Measurements from ENCODE around the gene NUDT9. TPM values are rescaled to one million over a fixed set of nuclear protein-coding genes. Genes with fewer than 3 reads are reported as not detected.
A peak's percentile ranks its signal among the peaks of the same experiment; 100 is the strongest.

Gene NUDT9
- total RNA-seq, 1 experiment from 2014 or later, result 25.4 TPM

- H3K27ac Mint-ChIP-seq, result no peak overlapping the region
- no peaks in the 10 kb centered on the region for H3K27me3 Mint-ChIP-seq (ENCODE audit: low read depth)
- POLR2A ChIA-PET, result no interaction called here
- ATAC-seq, result peak; percentile 51; the same call in 1 of the 2 replicates
- DNase-seq (ENCODE audit: low spot score), result peak; percentile 58
- no peaks in the 10 kb centered on the region; the same call in none of the 2 replicates for H3K36me3 Mint-ChIP-seq
- H3K4me3 Mint-ChIP-seq, result no peak overlapping the region
- peaks cover 14% of the 10 kb centered on the region for H3K9me3 Mint-ChIP-seq
- H3K4me1 Mint-ChIP-seq, result 0 out of 2 replicates have a peak, but pooled peaks cover 3% of the 10 kb centered on the region
- CTCF ChIA-PET, result interaction anchor here (1.0 to 1.3 kb wide), 5 partner anchors 15 to 352 kb away, joined by 3 to 7 read pairs (median 4); no protein-coding TSS in a partner anchor
- 0 out of 2 replicates have a peak, but pooled peaks have one; percentile 65 for TF ChIP-seq CTCF (IDR thresholded peaks at IDR 0.05)
- no peak for TF ChIP-seq ZNF532 (CRISPR knock-in tag; IDR thresholded peaks at IDR 0.05; ENCODE audit: borderline replicate concordance)
- no peak for TF ChIP-seq TEAD4 (CRISPR knock-in tag; IDR thresholded peaks at IDR 0.05)
Observed at GRCh38 chr4:87497159-87497558, 74.8 kb downstream of the NUDT9 start.

GRCh38 chr4:87497578-87497977 lies 75.2 kb downstream of the NUDT9 start:
- Mint-ChIP-seq H3K9me3 (peaks cover 14% of the 10 kb centered on the region), H3K4me3 (no peak overlapping the region), H3K27ac (no peak overlapping the region), H3K4me1 (0 out of 2 replicates have a peak, but pooled peaks cover 3% of the 10 kb centered on the region), H3K36me3 (no peaks in the 10 kb centered on the region; the same call in none of the 2 replicates), H3K27me3 (ENCODE audit: low read depth) (no peaks in the 10 kb centered on the region)
- no peak for DNase-seq (ENCODE audit: low spot score)
- CTCF ChIA-PET, result interaction anchor here (1.0 to 1.3 kb wide), 5 partner anchors 15 to 351 kb away, joined by 3 to 7 read pairs (median 4); no protein-coding TSS in a partner anchor
- no peak for TF ChIP-seq ZNF219 (CRISPR knock-in tag; IDR thresholded peaks at IDR 0.05; ENCODE audit: borderline replicate concordance)
- TF ChIP-seq EMX1 (CRISPR knock-in tag; IDR thresholded peaks at IDR 0.05), result no peak
- no peak for TF ChIP-seq HMGA2 (CRISPR knock-in tag; IDR thresholded peaks at IDR 0.05)
- no peak for TF ChIP-seq SP1 (CRISPR knock-in tag; conservative IDR thresholded peaks at IDR 0.05)
- no peak for TF ChIP-seq ZNF532 (CRISPR knock-in tag; IDR thresholded peaks at IDR 0.05; ENCODE audit: borderline replicate concordance)
- TF ChIP-seq ZNF416 (CRISPR knock-in tag; IDR thresholded peaks at IDR 0.05), result no peak
- no peak for TF ChIP-seq TP53 (CRISPR knock-in tag; IDR thresholded peaks at IDR 0.05)
- no peak for TF ChIP-seq IRF1 (CRISPR knock-in tag; IDR thresholded peaks at IDR 0.05)
- TF ChIP-seq FOXP4 (CRISPR knock-in tag; IDR thresholded peaks at IDR 0.05), result no peak
- ATAC-seq, result no peak
- POLR2A ChIA-PET, result no interaction called here

Data from WTC11 (cell line).